ENCODE results near the gene TUBG2.

The TUBG2 gene

DNA sequence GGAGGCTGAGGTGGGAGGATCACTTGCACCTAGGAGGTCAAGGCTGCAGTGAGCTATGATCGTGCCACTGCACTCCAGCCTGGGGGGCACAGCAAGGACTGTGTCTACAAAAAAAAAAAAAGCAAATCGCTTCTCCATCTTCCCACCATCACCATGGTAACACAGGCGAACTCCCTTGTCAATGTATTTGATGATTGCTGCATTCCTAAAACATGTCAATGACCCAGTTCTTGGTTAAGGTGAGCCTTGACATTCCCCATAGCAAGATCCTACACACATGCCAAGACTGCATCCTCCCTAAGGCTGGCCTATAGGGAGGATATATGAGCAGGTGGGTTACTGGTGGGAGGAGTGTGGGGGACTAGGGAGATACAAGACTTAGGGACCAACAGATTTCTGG is 35.4 kb downstream of the TUBG2 start:
- DNase-seq, result no peak

GRCh38 chr17:42695500-42695899 is 36.4 kb downstream of the TUBG2 start:
- no peak for DNase-seq

DNA sequence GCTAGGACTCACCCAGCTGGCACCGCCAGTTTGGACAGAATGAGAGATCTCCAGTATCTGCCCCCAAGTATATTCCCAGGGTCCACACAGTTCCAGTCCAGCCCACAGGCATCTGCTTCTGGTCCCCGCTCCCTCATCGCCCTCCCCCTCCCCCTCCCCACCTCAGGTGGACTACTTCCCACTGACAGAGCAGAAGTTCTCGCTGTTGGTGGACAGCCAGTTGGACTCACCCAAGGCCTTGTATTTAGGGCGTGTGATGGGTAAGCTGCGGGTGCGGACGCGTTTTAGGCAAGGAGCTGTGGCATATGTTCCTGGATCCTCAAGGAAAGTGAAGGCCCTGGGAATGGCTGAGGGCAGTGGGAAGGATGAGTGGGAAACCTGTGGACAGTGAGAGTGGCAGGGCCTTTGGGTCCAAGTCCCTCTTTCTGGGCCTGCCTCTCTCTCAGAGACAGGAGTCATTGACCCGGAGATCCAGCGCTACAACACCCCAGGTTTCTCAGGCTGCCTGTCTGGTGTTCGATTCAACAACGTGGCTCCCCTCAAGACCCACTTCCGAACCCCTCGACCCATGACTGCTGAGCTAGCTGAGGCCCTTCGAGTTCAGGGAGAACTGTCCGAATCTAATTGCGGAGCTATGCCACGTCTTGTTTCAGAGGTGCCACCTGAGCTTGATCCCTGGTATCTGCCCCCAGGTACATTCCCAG is 38.2 kb downstream of the TUBG2 start:
- no peak for DNase-seq

DNA sequence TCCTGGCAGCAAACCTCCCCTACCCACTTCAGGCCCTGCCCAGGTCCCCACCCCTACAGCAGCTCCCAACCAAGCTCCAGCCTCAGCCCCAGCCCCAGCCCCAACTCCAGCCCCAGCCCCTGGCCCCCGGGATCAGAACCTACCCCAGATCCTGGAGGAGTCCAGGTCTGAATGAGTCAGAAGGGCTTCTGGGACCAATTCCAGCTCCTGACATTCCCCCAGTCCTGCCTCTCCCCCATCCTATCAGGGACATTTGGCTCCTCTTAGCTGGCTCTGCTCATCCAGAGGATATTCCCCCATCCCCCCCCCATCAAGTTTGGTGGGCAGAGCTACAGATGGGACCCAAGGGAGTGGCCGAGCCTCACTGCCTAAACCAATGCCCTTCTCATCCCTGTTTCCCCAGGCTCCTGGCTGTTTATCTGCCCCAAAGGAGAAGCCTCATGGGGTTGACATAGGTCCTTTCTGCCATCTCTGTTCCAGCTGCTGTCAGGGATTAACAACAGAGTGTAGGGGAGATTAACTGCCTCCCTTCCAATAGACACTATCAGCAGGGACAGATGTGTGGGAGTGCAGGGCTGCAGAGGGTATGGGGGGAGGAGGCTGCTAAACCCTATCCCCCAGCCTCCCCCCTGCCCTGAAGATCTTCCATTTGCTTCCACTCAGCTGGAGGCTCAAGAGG is 39.8 kb downstream of the TUBG2 start:
- peak in 2 of 58 donors; percentile 9 for DNase-seq

- no peak for DNase-seq
These were observed 40.3 kb downstream of the TUBG2 start for GRCh38 chr17:42699415-42699740.

GRCh38 chr17:42700586-42701289 is 41.7 kb downstream of the TUBG2 start:
- DNase-seq, result no peak

GRCh38 chr17:42702446-42702845 is 43.4 kb downstream of the TUBG2 start:
- DNase-seq, result no peak

GRCh38 chr17:42704490-42704836 is 45.4 kb downstream of the TUBG2 start:
- DNase-seq, result no peak

DNA sequence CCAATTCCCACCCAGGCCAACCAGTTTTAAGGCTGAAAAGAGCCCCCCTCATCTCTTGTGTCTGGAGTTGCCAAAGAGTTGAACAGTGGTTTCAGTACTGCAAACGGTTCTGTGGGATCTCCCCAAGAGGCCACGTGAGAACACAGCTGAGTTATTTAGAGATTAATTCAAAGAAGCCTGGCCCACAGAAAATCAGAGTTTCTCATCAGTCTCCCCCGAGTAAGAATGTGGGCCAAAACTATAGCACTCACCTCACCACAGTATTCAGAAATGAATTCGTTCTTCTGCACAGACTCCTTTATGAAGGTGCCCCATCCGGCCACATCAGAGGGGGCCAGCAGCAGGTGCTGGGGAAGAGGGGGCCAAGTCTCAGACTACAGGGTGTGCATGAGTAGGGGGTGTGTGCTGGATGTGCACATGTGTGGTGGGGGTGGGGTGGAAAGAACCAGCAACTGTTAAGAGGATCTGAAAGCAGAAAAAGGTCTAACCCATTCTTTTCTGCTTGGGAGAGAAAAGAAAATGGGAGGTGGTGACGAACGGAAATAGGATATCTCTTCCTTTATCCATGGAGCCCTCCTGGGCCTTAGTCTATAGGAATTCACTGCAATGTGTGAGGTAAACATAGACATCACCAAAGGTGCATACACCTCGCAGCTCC is 45.9 kb downstream of the TUBG2 start:
- DNase-seq, result no peak

DNA sequence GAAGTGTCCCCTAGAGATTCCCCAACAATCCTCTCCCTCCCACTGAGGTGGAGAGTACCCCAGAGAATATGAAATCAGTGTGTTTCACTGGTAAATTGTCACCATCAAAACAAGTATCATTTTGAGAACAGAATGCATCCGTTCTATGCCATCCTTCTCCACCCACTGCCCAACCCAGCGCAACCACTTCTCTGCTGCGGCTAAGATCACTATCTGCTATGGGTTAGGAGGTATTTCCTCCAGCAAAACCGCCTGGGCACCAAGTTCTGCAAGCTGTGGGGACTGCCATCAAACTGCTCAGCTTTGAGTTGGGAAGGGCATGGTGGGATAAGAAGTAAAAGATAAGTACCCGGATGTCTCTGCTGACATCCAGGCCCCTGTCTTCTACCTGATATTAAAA is 47.6 kb downstream of the TUBG2 start:
- DNase-seq, result no peak

DNA sequence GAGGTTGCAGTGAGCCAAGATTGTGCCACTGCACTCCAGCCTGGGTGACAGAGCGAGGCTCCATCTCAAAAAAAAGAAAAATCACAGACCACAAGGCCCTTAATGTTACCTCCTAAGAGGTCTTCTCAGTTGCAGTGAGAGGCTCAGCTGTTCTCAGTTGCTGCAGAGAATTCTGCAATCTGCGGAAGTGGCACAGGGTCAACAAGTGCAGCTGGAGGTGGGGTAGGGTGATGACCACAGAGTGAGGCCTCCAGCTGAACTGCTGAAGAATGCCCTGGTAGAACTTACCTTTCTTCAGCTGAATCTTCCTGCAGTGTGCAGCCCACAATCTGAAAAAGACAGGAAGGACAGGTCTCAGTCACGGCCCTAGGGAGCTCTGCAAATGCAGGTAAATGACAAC is 49.5 kb downstream of the TUBG2 start:
- no peak for DNase-seq

- no peak for DNase-seq
These were observed 50.5 kb downstream of the TUBG2 start for GRCh38 chr17:42709561-42709960.
